BE2C (cell line): ENCODE data around the gene KRTAP5-5.

ENCODE experiments used
- DNase-seq: peaks from one replicate; pipeline ENCODE4 v3.0.0-alpha.2; 2020
- H3K27me3 ChIP-seq: fragments of 250-450 bp; sonication (Bioruptor Pico); 2 replicates; pipeline ENCODE4 v1.5.1; 2020; ENCODE audit warnings: mild to moderate bottlenecking
- H3K36me3 ChIP-seq: fragments of 250-450 bp; sonication (Bioruptor Pico); 2 replicates; pipeline ENCODE4 v1.5.1; 2020; ENCODE audit warnings: mild to moderate bottlenecking
- H3K4me1 ChIP-seq: fragments of 250-450 bp; sonication (Bioruptor Pico); 2 replicates; pipeline ENCODE4 v1.5.1; 2020
- H3K4me3 ChIP-seq: 2 replicates; pipeline ENCODE4 v1.5.1; 2011; ENCODE audit warnings: low read depth, low read length
- H3K9me3 ChIP-seq: fragments of 250-450 bp; sonication (Bioruptor Pico); 2 replicates; pipeline ENCODE4 v1.5.1; 2020
- TF ChIP-seq, protein P1 (sequence below): IDR thresholded peaks from 2 replicates; pipeline ENCODE4 v1.5.1; 2012; ENCODE audit warnings: mild to moderate bottlenecking, low read depth, low read length

Gene KRTAP5-5

DNA sequence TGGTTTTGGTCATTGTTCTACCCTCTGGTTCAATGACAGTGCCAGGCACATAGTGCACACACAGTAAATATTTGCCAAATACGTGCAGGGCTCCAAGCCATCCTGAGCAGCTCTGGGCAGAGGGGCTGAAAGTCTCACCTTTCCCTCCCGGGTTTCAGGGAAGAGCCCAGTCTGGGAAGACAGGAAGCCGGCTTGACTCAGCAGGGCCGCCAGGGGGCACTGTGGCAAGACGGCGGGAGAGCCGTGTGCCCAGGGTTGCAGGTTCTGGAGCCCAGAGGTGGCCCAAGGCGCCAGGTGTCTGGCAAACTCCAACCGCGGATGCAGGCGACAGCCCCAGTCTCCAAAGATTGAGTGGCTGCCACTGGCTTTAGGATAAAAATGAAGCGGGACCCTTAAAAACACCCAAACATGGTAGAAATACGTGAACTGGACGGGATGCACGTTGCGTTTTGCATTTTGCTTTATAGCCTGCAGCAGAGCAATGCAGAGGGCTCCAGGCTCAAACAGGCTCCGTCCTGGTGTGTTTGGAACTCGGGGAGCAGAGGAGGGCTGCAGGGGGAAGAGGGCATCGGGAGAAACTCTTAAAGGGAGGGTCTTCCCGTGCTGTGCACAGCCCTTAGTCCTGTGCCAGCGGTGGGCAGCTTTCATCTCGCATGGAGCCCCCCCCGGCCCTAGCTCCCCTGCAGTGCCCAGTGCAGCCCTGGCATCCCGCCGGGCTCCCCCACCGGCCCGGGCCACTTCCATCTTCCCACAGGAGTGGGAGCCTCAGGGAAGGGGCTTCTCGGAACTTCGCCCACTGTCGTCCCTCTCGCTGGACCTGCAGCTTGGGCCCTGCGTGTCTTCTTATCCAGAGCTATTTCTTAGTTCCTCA, 10.7 kb downstream of the KRTAP5-5 start:
- H3K4me1 ChIP-seq: peaks cover 7% of the 10 kb centered on the region
- H3K4me3 ChIP-seq: no peak overlapping the region
- no peaks in the 10 kb centered on the region for H3K36me3 ChIP-seq
- no peaks in the 10 kb centered on the region for H3K27me3 ChIP-seq
- no peaks in the 10 kb centered on the region for H3K9me3 ChIP-seq
- TF ChIP-seq, protein P1, sequence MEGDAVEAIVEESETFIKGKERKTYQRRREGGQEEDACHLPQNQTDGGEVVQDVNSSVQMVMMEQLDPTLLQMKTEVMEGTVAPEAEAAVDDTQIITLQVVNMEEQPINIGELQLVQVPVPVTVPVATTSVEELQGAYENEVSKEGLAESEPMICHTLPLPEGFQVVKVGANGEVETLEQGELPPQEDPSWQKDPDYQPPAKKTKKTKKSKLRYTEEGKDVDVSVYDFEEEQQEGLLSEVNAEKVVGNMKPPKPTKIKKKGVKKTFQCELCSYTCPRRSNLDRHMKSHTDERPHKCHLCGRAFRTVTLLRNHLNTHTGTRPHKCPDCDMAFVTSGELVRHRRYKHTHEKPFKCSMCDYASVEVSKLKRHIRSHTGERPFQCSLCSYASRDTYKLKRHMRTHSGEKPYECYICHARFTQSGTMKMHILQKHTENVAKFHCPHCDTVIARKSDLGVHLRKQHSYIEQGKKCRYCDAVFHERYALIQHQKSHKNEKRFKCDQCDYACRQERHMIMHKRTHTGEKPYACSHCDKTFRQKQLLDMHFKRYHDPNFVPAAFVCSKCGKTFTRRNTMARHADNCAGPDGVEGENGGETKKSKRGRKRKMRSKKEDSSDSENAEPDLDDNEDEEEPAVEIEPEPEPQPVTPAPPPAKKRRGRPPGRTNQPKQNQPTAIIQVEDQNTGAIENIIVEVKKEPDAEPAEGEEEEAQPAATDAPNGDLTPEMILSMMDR: peak; percentile 71
- DNase-seq: peak; percentile 41

DNA sequence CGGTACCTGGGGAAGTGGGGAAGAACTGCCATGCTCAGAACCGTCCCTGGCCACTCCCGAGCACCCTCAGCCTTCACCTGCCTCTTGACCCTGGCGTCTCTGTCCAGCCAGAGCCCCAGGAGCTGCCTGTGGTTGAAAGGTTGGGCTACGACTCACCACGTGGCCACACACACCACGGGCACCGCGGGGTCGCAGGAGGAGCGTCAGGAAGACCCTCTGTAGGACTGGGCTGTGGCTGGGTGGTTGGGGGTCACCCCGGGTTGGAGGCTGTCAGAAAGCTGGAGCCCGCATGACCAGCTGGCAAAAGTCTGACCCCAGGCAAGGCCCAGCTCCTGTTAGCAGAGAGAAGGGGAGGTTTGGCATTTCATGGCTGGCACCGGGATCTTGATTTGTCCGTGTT, 11.5 kb downstream of the KRTAP5-5 start:
- Histone ChIP-seq H3K27me3 (no peaks in the 10 kb centered on the region), H3K9me3 (no peaks in the 10 kb centered on the region), H3K36me3 (no peaks in the 10 kb centered on the region), H3K4me1 (peaks cover 7% of the 10 kb centered on the region), H3K4me3 (no peak overlapping the region)
- TF ChIP-seq, protein P1: no peak
- DNase-seq: no peak

DNA sequence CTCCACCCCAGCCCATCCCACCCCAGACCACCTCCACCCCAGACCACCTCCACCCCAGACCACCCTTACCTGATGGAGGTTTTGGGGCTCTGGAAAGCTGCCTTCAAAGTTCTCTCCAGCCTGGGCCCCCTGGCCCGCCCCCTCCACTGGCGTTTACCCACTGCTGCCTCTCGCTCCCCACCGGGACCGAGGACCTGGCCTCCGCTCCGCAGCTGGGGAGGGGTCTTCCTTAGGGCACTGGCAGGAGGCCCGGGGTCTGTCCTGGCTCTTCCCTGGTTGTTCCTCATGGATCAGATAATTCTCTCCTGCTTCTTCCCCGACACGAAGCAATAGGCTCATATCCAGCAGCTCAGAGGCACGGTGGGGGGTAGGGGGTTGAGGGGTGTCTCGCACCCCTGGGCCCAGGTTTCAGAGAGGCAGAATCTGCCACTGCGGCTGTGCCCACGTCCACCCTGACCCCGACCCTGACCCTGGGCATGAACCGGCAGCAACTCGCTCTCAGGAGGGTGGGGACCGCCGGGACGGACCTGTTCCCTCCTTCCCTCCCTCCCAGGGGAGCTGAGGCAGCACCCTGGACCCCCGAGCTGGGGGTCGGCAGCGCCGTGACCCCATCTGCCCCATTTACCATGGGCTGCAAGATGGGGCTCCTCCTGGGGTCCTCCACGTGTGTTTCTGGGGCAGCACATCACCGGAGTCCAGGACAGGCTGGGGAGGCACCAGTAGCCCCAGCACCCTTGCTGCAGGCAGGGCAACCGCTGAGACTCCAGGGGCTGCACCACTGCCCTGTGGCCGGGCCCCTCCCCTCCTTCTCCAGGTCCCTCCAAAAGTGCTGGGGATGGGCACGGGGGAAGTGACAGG, 12.9 kb downstream of the KRTAP5-5 start:
- Histone ChIP-seq H3K4me1 (peaks cover 7% of the 10 kb centered on the region), H3K4me3 (no peak overlapping the region), H3K27me3 (no peaks in the 10 kb centered on the region), H3K9me3 (no peaks in the 10 kb centered on the region), H3K36me3 (no peaks in the 10 kb centered on the region)
- DNase-seq: no peak
- TF ChIP-seq, protein P1: no peak

DNA sequence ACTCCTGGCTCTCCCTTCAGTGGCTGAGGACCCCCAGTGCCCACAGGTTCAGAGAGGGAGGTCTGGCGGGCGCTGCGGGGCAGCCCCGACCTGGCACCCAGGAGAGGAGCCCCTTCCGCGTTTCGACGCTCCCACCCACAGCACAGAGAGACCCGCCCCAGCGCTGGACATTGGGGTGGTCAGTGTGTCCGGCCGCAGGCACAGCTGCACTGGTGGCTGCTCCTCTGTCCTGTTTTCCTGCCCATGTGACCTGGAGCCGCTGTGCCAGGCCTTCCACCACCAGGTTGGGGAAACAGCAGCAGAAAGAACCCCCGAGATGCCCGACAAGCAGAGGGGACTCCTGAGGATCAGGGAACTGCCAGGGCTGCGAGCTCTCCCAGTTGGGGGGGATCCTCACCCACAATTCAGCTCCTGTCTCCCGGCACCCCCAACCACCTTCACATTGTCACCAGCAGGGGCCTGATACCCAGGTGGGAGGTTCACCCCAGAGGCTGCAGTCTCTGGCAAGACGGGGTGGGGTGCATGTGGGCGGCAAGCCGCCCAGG, 13.6 kb downstream of the KRTAP5-5 start:
- no peak for DNase-seq
- H3K36me3 ChIP-seq: no peaks in the 10 kb centered on the region
- peaks cover 7% of the 10 kb centered on the region for H3K4me1 ChIP-seq
- TF ChIP-seq, protein P1: no peak
- no peak overlapping the region for H3K4me3 ChIP-seq
- no peaks in the 10 kb centered on the region for H3K27me3 ChIP-seq
- no peaks in the 10 kb centered on the region for H3K9me3 ChIP-seq

DNA sequence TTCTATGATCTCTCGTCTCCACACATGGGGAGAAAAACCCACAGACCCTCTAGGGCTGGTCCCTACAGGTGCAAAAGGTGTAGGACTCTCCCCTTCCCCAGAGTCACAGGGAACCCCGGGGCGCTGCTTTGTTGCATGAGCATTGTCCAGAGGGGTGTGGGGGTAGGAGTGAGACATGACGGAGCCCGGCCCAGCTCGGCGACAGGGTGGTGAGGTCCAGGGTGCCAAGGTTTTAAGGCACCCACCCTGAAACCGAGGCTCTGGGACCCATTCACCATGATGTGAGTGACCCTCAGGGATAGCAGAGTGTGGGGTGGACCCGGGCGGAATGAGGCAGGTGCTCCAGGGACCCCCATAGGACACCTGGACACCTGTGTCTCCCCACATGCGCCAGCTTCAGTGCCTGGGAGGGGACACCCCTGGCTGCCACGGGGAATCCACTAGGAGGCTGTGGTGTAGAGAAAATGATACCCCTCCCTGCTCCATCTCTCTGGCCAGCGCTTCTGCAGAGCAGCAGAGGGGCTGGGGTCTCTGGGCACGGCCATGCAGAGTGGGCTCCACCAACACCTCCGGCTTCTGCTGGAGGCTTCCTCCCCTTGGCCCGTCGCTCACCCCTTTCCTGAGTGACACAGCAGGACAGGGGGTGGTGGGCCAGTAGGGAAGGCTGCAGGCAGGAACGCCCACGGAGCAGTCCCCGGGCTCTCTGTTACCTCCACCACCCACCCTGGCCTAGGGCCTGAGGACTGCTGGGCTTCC, 15.2 kb downstream of the KRTAP5-5 start:
- no peaks in the 10 kb centered on the region; the same call in 1 of the 2 replicates for H3K4me1 ChIP-seq
- no peaks in the 10 kb centered on the region for H3K27me3 ChIP-seq
- no peak for DNase-seq
- no peaks in the 10 kb centered on the region for H3K36me3 ChIP-seq
- no peak overlapping the region for H3K4me3 ChIP-seq
- no peaks in the 10 kb centered on the region for H3K9me3 ChIP-seq
- TF ChIP-seq, protein P1: no peak
